Spinal cord (tissue), 10 donors: Measurements from ENCODE around the gene GRAPL. TPM values are rescaled to one million over a fixed set of nuclear protein-coding genes. Genes with fewer than 3 reads are reported as not detected.
"Not testable (repeated sequence)": the region's sequence is repeated elsewhere in the genome, so short reads cannot be mapped to it uniquely, and the experiment has no call there.

Source experiments
- DNase-seq, 6 donors: peaks; one replicate each; pipeline versions ENCODE4 v3.0.0 to v3.0.0-alpha.2; 2013 to 2015; ENCODE audit warnings: low spot score in 6 of 6, low read depth in 4 of 6
- H3K27ac ChIP-seq: one replicate; pipeline ENCODE4 v1.5.1; 2013; ENCODE audit warnings: low read depth, low read length, control low read depth
- H3K27me3 ChIP-seq: one replicate; pipeline ENCODE4 v1.6.1; 2013; ENCODE audit warnings: low read length; ENCODE audit not compliant: control insufficient read depth, insufficient read depth
- H3K36me3 ChIP-seq: one replicate; pipeline ENCODE4 v1.6.1; 2013; ENCODE audit warnings: low read length; ENCODE audit not compliant: control insufficient read depth, insufficient read depth
- H3K4me1 ChIP-seq: one replicate; pipeline ENCODE4 v1.6.1; 2013; ENCODE audit warnings: low read length; ENCODE audit not compliant: control insufficient read depth, insufficient read depth
- H3K4me3 ChIP-seq: one replicate; pipeline ENCODE4 v1.5.1; 2013; ENCODE audit warnings: low read depth, low read length, control low read depth
- H3K9me3 ChIP-seq: one replicate; pipeline ENCODE4 v1.6.1; 2013; ENCODE audit warnings: low read length; ENCODE audit not compliant: control insufficient read depth, insufficient read depth
- WGBS: methylation state at CpG from one replicate; pipeline ENCODE4 v1.1.5; 2013; ENCODE audit warnings: missing lambda C conversion rate; ENCODE audit not compliant: insufficient coverage; 5-methylcytosine and 5-hydroxymethylcytosine counted together
- polyA plus RNA-seq, 2 donors: library from polyadenylated mRNA; unstranded; fragments of 120-200 nt; gene quantifications; one replicate each; pipeline ENCODE4 v1.2.1, GENCODE V29; 2013; ENCODE audit not compliant: insufficient read length in 2 of 2
- total RNA-seq, 2 donors: library from RNA; depleted of rRNA in 1 of 2; stranded (reverse); fragments of 120-200 nt in 1 of 2; fragments of >200 nt in 1 of 2; gene quantifications; one replicate each; pipeline versions ENCODE4 v1.2.3 to v1.2.4, GENCODE V29; 2013 to 2014
- donor health status: healthy.

The GRAPL gene
- total and polyA plus RNA-seq, 4 donors = 1.6 to 3.8 (median 1.8) TPM

DNA sequence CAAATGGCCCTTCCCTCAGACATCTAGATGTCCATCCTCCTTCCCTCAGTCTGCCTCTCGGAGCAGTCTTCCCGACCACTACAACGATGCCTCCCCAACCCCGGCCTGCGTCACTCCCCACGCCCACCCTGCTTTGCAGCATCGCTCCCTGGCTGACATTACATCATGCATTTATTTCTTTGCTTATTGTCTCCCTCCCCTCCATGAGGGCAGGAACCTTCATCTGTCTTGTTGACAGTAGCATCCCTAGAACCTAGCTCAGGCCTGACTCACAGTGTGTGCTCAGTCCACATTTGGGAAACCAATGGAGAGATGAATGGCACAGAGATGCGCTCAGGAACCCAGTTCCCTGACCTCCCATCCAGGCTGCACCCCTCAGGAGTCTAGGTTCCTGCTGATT, 30.2 kb downstream of the GRAPL start:
- not testable (repeated sequence) for H3K36me3 ChIP-seq, DNase-seq, H3K4me1 ChIP-seq, H3K27ac ChIP-seq, H3K9me3 ChIP-seq, H3K27me3 ChIP-seq, H3K4me3 ChIP-seq
- WGBS = no CpG with 5 or more reads among the region's 8 CpGs

DNA sequence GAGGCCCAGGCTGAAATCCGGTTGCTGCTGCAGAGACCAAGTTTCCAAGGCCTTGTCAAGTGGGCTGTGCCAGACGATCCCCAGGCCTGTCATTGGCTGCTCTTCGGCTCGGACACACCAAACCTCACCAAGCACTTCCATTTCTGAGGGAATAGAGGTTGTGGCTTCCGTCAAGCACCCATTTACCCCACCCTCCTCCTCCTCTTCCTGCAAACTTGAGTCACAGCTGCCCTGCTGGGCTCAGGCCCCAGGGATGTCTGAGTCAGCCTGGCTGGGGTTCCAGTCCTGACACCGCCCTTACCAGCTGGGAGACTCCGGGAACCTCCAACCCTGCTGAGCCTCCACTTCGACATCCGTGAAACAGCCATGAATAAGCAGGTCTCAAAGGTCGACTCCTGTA, 31.1 kb downstream of the GRAPL start:
- not testable (repeated sequence) for H3K4me1 ChIP-seq, DNase-seq, H3K4me3 ChIP-seq, H3K9me3 ChIP-seq, H3K36me3 ChIP-seq, H3K27me3 ChIP-seq, H3K27ac ChIP-seq
- WGBS = no CpG with 5 or more reads among the region's 10 CpGs

DNA sequence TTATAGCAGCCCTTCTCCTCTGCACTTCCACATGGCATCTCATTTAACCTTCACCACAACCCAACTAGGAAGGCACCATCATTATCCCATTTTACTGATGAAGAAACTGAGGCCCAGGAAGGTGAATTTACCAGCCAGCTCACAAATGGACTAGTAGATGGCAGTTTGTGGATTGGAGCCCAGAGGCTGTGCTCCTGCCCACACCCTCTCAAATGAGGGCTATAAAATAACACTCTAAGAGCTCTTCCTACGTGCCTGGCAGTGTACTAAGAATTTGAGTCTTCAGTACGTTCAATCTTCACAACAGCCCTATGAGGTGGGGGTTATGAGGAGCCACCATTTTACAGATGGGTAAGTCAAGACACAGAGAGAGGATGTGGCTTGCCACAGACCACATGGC, 31.5 kb downstream of the GRAPL start:
- not testable (repeated sequence) for H3K27ac ChIP-seq, H3K9me3 ChIP-seq, H3K4me3 ChIP-seq, H3K36me3 ChIP-seq, H3K27me3 ChIP-seq, H3K4me1 ChIP-seq, DNase-seq
- no CpG with 5 or more reads among the region's 2 CpGs for WGBS

DNA sequence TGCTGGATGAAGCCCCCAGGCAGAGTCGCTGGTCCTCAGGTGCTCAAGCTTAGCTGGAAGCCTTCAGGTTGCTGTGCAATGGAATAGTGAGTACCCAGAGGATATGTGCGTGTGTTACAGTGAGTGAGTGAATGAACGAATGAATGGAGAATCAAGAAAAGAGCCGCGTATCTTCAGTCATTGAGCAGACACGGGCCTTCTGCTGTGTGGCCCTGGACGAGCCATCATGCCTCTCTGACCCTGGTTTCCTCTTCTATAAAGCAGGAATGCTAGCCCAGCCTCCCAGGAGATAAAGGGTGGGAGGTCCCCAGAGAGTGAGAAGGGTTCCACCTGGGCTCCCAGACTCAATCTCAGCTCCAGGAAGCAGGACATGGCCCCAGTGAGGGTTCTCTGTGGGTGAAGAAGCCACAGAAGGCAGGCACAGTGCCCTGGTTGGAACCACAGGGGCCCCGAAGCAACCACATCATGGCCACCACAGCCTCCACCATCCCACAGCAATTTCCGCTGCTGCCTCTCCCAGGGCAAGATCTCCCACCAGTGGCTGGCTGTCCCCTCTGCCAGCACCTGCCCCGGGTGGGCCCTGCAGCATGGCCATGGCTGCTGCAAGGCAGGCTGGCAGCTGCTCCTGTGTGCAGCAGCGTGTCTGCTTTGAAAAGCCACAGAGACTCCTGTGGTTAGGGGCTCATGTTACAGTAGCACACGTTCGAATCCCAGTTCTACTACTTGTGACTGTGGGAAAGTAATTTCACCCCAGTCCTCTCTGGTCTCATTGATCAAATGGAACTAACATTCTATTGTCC, 34.1 kb downstream of the GRAPL start:
- DNase-seq, H3K4me1 ChIP-seq, H3K27me3 ChIP-seq, H3K4me3 ChIP-seq, H3K27ac ChIP-seq, H3K36me3 ChIP-seq, H3K9me3 ChIP-seq: not testable (repeated sequence)
- WGBS = no CpG with 5 or more reads among the region's 13 CpGs

DNA sequence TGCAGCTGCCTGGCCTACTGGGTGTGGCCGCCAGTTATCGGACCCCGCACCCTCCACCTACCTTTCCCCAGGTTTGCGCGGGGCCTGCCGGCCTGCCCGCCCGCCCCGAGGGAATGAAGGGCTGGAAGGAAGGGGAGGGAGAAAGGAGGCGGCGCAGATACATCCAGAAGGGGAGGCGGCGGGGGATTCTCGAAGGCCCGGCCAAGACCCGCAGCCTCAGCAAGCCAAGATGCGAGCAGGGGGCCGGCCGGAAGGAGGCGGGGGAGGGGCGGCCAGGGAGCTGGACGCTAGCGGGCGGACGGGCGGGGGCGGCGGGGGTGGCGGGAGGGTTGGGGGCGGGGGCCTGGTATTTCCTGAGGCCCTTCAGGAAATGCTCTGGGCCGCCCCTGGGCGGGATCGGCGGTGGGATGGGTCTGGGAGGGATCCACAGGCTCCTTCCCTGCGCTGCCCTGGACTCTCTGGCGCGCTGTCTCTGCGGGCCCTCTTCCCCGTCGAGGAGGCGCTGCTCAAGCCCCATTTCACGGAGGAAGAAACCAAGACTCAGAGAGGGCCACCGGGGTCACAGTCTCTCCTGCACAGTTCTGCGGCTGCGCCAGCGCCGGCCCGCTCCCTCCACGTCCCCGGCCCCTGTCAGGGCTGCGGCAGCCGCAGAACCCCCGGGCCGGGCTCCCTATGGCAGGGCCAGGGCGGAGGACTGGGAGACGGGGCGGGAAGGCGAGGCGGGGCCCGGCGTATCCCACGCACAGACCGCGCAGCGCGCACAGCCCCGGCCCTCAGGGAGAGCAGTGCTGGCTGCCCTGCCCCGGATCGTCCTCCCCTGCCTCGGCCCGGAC, 35.2 kb downstream of the GRAPL start:
- DNase-seq, H3K36me3 ChIP-seq, H3K9me3 ChIP-seq, H3K4me3 ChIP-seq, H3K4me1 ChIP-seq, H3K27me3 ChIP-seq, H3K27ac ChIP-seq: not testable (repeated sequence)
- no CpG with 5 or more reads among the region's 71 CpGs for WGBS

DNA sequence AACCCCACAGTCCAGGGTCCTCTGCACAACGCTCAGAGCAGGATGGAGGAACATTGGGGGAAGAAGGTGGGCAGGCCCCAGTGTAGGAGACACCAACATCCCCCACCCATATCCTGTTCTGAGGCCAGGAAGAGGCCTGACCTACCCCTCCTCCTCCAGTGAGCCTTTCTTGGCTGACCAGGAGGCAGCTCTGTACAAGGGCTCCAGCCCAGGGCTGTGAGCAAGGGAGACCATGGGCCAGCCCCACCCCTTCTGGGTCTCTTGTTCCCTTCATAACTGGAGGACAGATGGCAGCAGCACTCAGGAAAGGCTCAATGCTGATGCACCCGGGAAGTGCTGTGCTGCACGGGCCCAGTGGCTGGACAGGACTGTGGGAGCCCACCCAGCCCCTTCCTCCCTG, 47.0 kb downstream of the GRAPL start:
- H3K4me1 ChIP-seq, H3K27me3 ChIP-seq, H3K27ac ChIP-seq, DNase-seq, H3K9me3 ChIP-seq, H3K4me3 ChIP-seq, H3K36me3 ChIP-seq: not testable (repeated sequence)
- WGBS = no CpG with 5 or more reads among the region's 3 CpGs

DNA sequence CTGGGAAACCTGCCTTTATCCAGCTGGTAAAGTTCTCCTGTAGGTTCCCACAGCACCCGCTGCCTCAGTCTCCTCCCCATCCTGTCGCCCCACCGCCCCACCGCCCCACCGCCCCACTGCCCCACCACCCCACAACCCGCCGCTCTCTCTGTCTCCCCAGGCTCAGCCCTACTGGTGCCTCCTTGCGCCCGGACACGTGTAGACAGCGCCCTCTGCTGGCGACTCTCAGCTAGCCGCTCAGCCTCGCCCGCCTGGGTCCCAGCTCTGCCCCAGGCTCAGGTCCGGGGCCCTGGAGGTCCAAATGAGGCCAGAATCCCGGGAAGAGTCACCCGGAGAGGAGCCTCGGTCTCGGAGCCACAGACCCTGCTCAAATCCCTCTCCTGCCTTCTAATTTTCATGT, 48.0 kb downstream of the GRAPL start:
- not testable (repeated sequence) for H3K4me3 ChIP-seq, H3K9me3 ChIP-seq, H3K27me3 ChIP-seq, H3K27ac ChIP-seq, DNase-seq, H3K36me3 ChIP-seq, H3K4me1 ChIP-seq
- WGBS = no CpG with 5 or more reads among the region's 20 CpGs

DNA sequence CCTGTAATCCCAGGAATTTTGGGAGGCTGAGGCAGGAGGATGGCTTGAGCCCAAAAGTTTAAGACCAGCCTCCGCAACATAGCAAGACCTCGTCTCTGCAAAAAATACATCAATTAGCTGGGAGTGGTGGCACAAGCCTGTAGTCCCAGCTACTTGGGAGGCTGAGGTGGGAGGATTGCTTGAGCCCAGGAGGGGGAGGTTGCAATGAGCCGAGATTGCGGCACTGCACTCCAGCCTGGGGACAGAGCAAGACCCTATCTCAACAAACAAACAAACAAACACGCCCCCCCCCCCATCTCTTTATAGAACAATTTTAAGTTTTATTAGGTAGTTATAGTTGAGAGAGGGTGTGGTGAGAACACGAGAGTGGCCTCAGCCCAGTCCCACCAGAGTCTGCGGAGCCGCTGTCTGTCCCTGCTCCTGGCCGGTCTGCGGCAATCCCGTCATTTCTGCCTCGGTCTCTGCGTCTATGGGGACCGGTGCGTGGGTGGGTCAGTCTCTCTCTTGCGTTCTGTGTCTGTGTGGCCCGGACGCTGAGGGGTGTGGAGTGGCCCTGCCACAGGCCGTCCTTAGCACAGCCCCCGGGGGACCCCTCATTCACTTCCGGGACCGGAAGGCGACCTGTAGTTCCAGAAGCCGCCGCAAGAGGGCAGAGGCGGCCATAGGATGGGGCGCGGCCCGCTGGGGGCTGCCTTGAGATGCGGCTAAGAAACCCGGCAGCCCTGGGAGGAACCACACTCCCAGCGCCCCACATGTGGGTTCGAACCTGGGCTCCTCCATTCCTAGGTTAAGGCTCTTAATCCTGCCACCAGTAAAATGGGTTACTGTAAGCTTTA, 53.9 kb downstream of the GRAPL start:
- H3K4me1 ChIP-seq, H3K27ac ChIP-seq, H3K9me3 ChIP-seq, H3K27me3 ChIP-seq, H3K36me3 ChIP-seq, H3K4me3 ChIP-seq, DNase-seq: not testable (repeated sequence)
- no CpG with 5 or more reads among the region's 33 CpGs for WGBS

DNA sequence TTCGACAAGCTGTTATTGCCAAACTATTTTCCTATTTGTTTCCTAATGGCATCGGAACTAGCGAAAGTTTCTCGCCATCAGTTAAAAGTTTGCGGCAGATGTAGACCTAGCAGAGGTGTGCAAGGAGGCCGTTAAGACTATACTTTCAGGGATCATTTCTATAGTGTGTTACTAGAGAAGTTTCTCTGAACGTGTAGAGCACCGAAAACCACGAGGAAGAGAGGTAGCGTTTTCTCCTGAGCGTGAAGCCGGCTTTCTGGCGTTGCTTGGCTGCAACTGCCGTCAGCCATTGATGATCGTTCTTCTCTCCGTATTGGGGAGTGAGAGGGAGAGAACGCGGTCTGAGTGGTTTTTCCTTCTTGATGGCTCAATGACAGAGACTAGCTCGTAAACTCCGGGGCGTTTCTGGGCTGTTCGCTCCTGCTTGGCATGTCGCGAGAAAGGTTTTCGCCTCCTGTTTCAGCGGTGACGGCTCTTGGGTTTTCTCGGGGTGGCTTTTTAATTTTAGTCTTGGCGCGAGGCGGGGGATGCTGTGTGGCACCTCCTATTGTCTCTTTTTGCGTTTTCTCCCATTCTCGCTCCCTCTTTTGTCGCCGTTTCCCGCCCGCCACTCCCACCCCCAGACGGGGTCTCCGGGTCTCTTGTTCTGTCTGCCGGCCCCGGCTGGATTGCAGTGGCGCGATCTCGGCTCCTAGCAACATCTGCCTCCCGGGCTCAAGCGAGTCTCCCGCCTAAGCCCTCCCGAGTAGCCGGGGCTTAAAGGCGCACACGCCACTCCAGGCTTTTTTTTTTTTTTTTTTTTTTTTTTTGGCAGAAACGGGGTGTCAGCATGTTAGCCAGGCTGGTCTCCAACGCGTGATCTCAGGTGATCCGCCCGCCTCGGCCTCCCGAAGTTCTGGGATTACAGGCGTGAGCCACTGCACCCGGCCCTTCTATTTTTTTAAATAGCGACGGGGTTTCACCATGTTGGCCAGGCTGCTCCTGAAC, 60.8 kb downstream of the GRAPL start:
- not testable (repeated sequence) for DNase-seq, H3K27ac ChIP-seq, H3K27me3 ChIP-seq, H3K4me3 ChIP-seq, H3K4me1 ChIP-seq, H3K36me3 ChIP-seq, H3K9me3 ChIP-seq
- no CpG with 5 or more reads among the region's 62 CpGs for WGBS
